ENCODE results near the gene CASZ1. TPM values are rescaled to one million over a fixed set of nuclear protein-coding genes. Genes with fewer than 3 reads are reported as not detected.

CASZ1 gene
- total and polyA plus RNA-seq, 9 of the 15 experiments (the other 6 are each of a cell fraction or from before 2014, with no cell fraction given) = 0.01 to 4.0 (median 0.76) TPM; not detected in 1

DNA sequence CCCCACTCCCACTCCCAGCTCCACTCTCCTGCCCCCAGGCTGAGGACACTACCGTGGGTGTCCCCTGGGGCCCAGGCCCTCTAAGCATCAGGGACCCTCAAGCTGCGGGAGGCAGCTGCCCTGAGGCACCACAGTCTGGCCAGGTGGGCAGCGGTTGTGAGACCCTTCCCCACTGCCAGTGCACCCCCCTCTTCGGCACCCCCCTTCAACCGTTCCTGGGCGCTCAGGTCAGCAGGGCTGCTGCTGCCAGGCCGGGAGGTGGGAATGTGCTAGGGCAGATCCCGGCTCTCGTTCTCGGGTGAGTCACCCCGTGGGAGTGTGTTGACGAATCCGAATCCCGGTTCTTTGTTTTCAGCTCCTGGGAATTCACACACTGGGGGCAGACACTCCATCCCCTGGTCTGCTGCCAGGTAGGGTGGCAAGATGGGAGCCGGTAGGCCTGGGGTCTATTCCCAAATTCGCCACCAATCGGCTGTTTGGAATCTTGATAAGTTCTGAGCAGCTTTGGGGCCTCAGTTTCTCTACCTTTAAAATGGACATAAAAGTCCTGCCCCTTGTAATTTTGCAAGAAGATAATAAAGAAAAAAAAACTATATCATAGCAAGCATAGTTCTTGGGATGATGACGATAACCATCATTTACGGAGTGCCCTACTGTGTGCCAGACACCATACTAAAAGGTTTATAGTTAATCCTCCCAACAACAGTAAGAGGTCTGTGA, 28.5 kb upstream of the CASZ1 start (continued):
- TF ChIP-seq, protein P1, sequence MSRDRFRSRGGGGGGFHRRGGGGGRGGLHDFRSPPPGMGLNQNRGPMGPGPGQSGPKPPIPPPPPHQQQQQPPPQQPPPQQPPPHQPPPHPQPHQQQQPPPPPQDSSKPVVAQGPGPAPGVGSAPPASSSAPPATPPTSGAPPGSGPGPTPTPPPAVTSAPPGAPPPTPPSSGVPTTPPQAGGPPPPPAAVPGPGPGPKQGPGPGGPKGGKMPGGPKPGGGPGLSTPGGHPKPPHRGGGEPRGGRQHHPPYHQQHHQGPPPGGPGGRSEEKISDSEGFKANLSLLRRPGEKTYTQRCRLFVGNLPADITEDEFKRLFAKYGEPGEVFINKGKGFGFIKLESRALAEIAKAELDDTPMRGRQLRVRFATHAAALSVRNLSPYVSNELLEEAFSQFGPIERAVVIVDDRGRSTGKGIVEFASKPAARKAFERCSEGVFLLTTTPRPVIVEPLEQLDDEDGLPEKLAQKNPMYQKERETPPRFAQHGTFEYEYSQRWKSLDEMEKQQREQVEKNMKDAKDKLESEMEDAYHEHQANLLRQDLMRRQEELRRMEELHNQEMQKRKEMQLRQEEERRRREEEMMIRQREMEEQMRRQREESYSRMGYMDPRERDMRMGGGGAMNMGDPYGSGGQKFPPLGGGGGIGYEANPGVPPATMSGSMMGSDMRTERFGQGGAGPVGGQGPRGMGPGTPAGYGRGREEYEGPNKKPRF (IDR thresholded peaks at IDR 0.05; ENCODE audit: low read depth, low read length) = no peak
- TF ChIP-seq, protein P2, sequence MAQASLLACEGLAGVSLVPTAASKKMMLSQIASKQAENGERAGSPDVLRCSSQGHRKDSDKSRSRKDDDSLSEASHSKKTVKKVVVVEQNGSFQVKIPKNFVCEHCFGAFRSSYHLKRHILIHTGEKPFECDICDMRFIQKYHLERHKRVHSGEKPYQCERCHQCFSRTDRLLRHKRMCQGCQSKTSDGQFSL (CRISPR knock-in tag; IDR thresholded peaks at IDR 0.05) = peak; percentile 65; the same call in 1 of the 2 replicates
- TF ChIP-seq, protein P2 (tag; IDR thresholded peaks at IDR 0.05) = no peak
- no peak for TF ChIP-seq POU5F1 (IDR thresholded peaks at IDR 0.05; ENCODE audit: borderline replicate concordance, low read depth, low read length, partially characterized antibody)
- TF ChIP-seq, protein P3, sequence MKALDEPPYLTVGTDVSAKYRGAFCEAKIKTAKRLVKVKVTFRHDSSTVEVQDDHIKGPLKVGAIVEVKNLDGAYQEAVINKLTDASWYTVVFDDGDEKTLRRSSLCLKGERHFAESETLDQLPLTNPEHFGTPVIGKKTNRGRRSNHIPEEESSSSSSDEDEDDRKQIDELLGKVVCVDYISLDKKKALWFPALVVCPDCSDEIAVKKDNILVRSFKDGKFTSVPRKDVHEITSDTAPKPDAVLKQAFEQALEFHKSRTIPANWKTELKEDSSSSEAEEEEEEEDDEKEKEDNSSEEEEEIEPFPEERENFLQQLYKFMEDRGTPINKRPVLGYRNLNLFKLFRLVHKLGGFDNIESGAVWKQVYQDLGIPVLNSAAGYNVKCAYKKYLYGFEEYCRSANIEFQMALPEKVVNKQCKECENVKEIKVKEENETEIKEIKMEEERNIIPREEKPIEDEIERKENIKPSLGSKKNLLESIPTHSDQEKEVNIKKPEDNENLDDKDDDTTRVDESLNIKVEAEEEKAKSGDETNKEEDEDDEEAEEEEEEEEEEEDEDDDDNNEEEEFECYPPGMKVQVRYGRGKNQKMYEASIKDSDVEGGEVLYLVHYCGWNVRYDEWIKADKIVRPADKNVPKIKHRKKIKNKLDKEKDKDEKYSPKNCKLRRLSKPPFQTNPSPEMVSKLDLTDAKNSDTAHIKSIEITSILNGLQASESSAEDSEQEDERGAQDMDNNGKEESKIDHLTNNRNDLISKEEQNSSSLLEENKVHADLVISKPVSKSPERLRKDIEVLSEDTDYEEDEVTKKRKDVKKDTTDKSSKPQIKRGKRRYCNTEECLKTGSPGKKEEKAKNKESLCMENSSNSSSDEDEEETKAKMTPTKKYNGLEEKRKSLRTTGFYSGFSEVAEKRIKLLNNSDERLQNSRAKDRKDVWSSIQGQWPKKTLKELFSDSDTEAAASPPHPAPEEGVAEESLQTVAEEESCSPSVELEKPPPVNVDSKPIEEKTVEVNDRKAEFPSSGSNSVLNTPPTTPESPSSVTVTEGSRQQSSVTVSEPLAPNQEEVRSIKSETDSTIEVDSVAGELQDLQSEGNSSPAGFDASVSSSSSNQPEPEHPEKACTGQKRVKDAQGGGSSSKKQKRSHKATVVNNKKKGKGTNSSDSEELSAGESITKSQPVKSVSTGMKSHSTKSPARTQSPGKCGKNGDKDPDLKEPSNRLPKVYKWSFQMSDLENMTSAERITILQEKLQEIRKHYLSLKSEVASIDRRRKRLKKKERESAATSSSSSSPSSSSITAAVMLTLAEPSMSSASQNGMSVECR (CRISPR knock-in tag; IDR thresholded peaks at IDR 0.05) = no peak
- TF ChIP-seq, protein P4, sequence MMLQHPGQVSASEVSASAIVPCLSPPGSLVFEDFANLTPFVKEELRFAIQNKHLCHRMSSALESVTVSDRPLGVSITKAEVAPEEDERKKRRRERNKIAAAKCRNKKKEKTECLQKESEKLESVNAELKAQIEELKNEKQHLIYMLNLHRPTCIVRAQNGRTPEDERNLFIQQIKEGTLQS (IDR thresholded peaks at IDR 0.05) = peak; percentile 29; the same call in 1 of the 2 replicates
- TF ChIP-seq, protein P4 (CRISPR knock-in tag; conservative IDR thresholded peaks at IDR 0.05) = no peak
- TF ChIP-seq PCBP1 (IDR thresholded peaks at IDR 0.05; ENCODE audit: low read depth, low read length, poor library complexity, severe bottlenecking) = no peak
- TF ChIP-seq ZEB2 (IDR thresholded peaks at IDR 0.05) = no peak
- TF ChIP-seq ZZZ3 (IDR thresholded peaks at IDR 0.05) = no peak
- TF ChIP-seq JUND (IDR thresholded peaks at IDR 0.05; ENCODE audit: borderline replicate concordance, low read depth, low read length) = 0 out of 2 replicates have a peak, but pooled peaks have one; percentile 24
- no peak for TF ChIP-seq JUND (tag; IDR thresholded peaks at IDR 0.05; ENCODE audit: borderline replicate concordance, low read depth, low read length)
- no peak for TF ChIP-seq NFRKB (IDR thresholded peaks at IDR 0.05; ENCODE audit: low read depth)
- TF ChIP-seq MEIS2 (IDR thresholded peaks at IDR 0.05; ENCODE audit: partially characterized antibody) = no peak
- no peak for TF ChIP-seq GATAD2B (IDR thresholded peaks at IDR 0.05; ENCODE audit: borderline replicate concordance)
- no peak for TF ChIP-seq RNF2 (IDR thresholded peaks at IDR 0.05)
- TF ChIP-seq MIER1 (IDR thresholded peaks at IDR 0.05; ENCODE audit: low read depth) = no peak
- TF ChIP-seq, protein P5, sequence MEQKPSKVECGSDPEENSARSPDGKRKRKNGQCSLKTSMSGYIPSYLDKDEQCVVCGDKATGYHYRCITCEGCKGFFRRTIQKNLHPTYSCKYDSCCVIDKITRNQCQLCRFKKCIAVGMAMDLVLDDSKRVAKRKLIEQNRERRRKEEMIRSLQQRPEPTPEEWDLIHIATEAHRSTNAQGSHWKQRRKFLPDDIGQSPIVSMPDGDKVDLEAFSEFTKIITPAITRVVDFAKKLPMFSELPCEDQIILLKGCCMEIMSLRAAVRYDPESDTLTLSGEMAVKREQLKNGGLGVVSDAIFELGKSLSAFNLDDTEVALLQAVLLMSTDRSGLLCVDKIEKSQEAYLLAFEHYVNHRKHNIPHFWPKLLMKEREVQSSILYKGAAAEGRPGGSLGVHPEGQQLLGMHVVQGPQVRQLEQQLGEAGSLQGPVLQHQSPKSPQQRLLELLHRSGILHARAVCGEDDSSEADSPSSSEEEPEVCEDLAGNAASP (IDR thresholded peaks at IDR 0.05) = no peak
- TF ChIP-seq NCOA1 (IDR thresholded peaks at IDR 0.05; ENCODE audit: low read depth) = no peak
